Endometrial microvascular endothelial cells (primary cell): ENCODE results near the gene IGSF8. TPM values are rescaled to one million over a fixed set of nuclear protein-coding genes. Genes with fewer than 3 reads are reported as not detected.

Experiments used
- in situ Hi-C: cut with HindIII; loops from 2 replicates; pipeline ENCODE4 v1.10.0; 2017; ENCODE audit warnings: low sequenced_read_pairs, low pct_unique_long_range_greater_than_20kb; ENCODE audit errors: inconsistent ontology term
- total RNA-seq: library from RNA; depleted of rRNA; stranded (reverse); fragments of >200 nt; gene quantifications from one replicate; pipeline ENCODE4 v1.2.3, GENCODE V29; 2015; ENCODE audit errors: inconsistent ontology term

IGSF8 gene
- total RNA-seq, 1 donor from 2014 or later = 6.0 TPM

- in situ Hi-C loops = no loop called here
Measured at GRCh38 chr1:160078512-160079195, 19.8 kb downstream of the IGSF8 start.

GRCh38 chr1:160077486-160077885 is 20.9 kb downstream of the IGSF8 start:
- in situ Hi-C loops = no loop called here

DNA sequence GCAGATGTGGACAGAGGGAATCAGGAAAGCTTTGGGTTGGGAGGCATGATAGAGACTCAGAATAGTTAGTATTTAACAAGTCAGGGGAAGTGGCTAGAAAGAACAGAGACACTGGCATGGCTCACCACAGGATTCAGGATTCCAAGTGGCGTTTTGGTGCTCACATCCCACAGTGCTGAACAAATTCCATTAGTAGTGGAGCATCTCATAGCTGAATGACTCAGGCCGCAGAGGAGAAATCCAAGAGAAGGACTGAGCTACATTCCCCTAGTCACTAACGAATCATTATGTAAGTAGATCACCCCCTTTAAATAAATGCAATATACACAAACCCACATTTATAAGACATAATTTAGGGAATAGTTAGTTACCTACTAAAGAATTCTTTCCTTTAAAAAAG is 22.1 kb downstream of the IGSF8 start:
- in situ Hi-C loops = no loop called here

DNA sequence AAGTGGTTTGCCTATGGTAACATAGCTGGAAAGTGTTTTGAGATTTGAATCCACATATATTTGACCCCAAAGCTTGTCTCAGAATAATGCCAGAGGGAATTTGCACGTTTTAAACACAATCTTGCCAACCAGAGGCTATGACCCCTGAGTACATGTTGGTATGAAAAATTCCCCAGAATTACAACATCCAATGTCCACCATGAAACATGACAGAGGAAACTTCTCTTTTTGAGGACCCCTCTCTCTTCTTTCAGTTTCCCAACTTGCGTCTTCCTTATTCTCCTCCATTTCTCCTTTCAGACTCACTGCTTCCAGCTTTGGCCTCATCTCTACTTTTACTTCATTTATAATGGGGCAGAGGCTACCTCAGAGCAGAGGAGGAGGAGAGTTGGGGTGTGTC is 22.6 kb downstream of the IGSF8 start:
- in situ Hi-C loops = no loop called here

- in situ Hi-C loops = no loop called here
Measured at GRCh38 chr1:160074865-160075264, 23.6 kb downstream of the IGSF8 start.

GRCh38 chr1:160071289-160071688 is 27.1 kb downstream of the IGSF8 start:
- in situ Hi-C loops = no loop called here

DNA sequence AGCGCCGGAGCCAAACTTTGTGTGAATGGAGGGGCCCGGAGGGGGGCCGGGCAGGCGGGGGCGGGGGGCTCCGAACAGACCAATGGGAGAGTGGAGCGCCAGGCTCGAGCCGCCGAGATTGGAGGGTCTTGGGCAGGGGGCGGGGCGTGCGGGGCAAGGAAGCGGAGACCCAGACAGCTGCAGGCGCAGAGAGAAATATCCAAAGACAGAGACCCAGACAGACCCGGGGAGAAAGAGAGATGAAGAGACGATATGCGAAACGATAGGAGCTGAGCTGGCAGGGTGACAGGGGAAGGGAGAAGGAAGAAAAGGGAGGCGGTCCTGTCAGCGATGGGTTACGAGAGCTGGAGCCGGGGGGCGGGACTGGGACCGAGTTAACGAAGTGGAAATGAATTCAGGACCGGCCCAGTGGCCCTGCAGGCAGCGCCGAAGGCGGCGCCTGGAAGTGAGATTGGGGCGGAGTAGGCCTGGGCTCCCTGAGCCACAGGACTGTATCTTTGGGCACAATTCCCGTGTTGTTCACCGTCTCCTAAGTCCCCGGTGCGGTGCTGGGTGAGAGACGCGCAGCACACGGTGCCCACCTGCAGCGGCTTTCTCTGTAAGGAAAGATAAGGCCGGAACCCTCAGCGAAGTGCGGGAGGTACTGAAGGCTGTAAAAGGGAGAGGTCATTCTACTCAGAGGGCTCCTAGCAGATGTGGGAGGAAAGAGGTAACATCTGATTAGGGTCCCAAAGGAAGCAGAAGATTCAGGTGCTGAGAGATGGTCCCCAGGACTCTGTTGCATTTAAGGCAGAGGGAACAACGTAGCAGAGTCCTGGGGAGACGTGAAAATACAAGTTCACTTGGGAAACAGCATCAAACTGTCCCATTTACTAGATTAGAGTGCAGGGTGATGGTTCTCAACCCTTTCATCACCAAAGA is 27.9 kb downstream of the IGSF8 start:
- in situ Hi-C loops = no loop called here

DNA sequence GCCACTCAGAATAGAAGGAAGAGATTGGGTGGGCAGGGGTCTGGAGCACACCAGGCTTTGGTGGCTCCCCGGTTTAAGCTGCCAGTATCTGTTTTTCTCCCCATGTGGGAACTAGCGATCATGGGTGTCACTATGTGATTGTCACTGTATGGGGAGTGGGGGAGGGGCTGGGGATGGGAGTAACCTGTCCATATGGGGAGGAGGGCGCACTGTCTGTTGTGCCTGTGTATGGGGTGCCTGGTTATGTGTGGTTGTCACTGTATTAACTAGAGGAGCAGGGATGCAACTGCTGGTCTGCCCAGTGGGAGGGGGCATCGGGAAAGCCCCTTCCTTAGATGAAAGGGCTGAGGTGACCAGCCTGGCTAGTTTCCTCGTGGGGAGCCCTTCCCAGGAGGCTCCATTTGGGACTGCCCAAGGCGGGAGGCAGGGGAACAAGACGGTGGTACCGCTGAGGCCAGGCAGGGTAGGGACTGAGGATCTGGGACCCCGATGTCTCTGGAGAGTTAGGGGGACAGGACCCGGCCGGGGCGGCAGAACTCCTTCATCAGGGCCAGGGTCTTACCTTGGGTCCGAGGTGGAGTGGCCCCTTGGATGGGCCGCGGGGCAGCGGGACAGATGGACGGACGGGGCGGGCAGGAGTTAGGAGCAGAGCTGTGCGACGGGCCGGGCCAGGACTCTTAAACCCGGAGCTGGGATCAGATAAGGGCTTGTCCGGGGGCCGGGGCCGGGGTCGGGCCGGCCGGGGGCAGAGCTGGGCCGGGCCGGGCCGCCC is 28.8 kb downstream of the IGSF8 start, which contains the start of gene KCNJ10:
KCNJ10 (minus strand) TSS at position 701 of the 772 bp plus-strand sequence. CDS start 27,628 bp downstream, outside the sequence.
- in situ Hi-C loops = no loop called here

DNA sequence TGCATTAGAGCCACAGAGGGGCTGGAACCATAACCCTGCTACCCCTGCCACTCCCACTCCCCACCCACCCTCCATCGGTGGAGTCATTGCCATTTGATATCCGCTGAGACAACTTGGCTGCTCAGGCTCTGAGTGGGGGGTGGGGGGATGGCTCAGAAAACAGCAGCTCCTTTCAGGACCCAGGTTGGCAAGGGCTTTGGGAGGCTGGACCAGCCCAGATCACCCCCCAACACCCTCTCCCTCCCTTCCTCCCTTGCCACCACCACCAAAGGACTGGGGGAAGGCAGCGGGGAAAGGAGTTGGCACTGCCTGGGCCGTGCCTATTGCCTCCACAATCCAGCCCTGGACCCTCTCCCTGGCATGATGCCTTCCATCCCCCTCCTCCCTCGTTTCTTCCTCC is 30.2 kb downstream of the IGSF8 start:
- in situ Hi-C loops = no loop called here

- in situ Hi-C loops = no loop called here
Measured at GRCh38 chr1:160066829-160067745, 31.3 kb downstream of the IGSF8 start.

GRCh38 chr1:160064746-160065145 is 33.7 kb downstream of the IGSF8 start:
- in situ Hi-C loops = no loop called here

- in situ Hi-C loops = no loop called here
Measured at GRCh38 chr1:160064164-160064563, 34.3 kb downstream of the IGSF8 start.

DNA sequence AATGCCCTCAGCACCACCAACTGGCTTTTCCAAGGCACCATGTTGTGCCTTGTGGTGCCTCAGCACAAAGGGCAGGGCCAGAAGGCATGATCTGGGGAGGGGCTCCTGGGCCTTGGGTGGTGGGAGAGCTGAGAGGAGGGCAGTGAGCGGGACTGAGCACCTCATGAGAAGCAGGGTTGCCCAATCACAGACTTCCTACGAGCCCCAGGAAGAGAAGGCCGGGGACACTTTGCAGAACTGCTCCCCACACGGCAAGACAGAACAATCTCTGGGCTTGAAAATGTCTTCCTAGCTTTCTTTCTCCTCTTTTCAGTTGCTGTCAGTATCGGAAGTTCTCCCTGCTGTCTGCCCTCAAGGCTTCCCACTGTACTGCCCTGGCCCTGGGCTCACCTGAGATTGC is 35.2 kb downstream of the IGSF8 start:
- in situ Hi-C loops = no loop called here

DNA sequence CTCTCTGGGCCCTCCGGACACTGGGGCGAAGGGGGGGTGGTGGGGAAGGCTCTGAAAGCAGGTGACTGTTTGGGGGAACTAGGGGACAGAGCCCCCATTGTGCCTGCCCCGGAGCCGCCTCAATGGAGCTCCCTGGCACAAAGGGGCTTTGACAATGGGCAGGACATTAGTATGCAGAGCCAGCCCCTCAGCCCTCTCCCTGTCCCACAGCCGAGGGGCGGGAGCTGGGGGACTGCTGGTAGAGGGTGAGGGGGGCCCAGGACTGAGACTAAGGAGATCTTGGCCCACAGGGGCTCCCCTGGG is 36.2 kb downstream of the IGSF8 start:
- in situ Hi-C loops = no loop called here

DNA sequence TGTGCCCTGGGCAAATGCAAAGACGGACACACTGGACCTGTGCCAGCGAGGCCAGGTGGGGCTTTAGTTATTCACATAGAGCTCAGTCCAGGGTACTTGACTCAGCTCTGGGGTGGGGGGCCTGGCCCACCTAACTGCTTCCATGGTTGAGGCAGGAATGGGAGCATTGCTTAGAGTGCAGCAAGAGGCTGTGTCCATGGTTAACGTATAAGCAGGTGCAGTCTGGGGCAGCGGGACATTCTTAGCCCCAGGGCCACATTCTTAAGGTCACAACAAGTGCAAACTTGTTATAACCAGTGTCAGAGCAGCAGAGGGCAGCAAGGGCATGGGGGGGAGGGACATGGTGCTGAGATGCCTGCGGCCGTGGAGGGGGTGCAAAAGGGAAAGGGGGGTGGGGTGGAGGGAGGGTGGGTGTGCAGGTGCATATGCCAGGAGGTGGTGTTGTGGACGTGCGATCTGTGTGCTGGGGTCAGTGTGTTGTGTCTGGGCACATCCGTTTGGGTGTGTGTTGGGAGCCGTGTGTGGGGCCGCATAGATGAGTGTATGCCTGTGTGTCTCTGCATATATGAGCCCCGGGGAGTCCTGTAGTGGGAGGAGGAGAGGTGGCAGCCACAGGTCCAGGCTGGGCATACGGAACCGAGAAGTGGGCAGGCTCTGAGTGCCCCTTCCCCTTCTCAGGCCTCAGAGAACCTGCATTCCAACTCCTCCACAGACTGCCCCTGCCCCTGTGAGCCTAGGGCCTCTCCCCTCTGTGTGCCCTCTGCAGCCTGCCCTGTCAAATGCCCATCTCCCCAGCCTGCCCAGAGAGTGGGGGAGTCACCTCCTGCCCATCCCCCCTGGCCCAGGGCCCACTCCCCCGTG is 36.8 kb downstream of the IGSF8 start:
- in situ Hi-C loops = no loop called here

- in situ Hi-C loops = no loop called here
Measured at GRCh38 chr1:160058087-160058486, 40.3 kb downstream of the IGSF8 start.

GRCh38 chr1:160056648-160057169 is 41.7 kb downstream of the IGSF8 start:
- in situ Hi-C loops = no loop called here
